H9 (cell line): Measurements from ENCODE around the gene TMEM132D. TPM values are rescaled to one million over a fixed set of nuclear protein-coding genes. Genes with fewer than 3 reads are reported as not detected.

Experiments used
- DNase-seq: peaks from one replicate; pipeline ENCODE4 v3.0.0-alpha.2; 2017
- H2AFZ ChIP-seq: one replicate; pipeline ENCODE4 v1.6.1; 2013; ENCODE audit warnings: mild to moderate bottlenecking, low read length, control low read depth, moderate library complexity
- H2AK5ac ChIP-seq: 2 replicates; pipeline ENCODE4 v1.6.1; 2013; ENCODE audit warnings: low read length, control low read depth, mixed read lengths; ENCODE audit not compliant: insufficient read length
- H2BK120ac ChIP-seq: one replicate; pipeline ENCODE4 v1.6.1; 2013; ENCODE audit warnings: low read depth, mild to moderate bottlenecking, low read length, control low read depth, inconsistent platforms; ENCODE audit not compliant: poor library complexity, severe bottlenecking
- H2BK12ac ChIP-seq: 2 replicates; pipeline ENCODE4 v1.6.1; 2013; ENCODE audit warnings: low read length, control low read depth, mixed read lengths, low read depth; ENCODE audit not compliant: insufficient read length
- H2BK15ac ChIP-seq: 2 replicates; pipeline ENCODE4 v1.6.1; 2013; ENCODE audit warnings: low read depth, low read length, control low read depth
- H2BK20ac ChIP-seq: one replicate; pipeline ENCODE4 v1.6.1; 2013; ENCODE audit warnings: low read depth, mild to moderate bottlenecking, low read length, control low read depth, inconsistent platforms; ENCODE audit not compliant: poor library complexity, severe bottlenecking
- H2BK5ac ChIP-seq: 2 replicates; pipeline ENCODE4 v1.6.1; 2013; ENCODE audit warnings: low read length, control low read depth, mixed read lengths; ENCODE audit not compliant: insufficient read length
- H3K14ac ChIP-seq: 2 replicates; pipeline ENCODE4 v1.6.1; 2013; ENCODE audit warnings: low read length, control low read depth; ENCODE audit not compliant: insufficient read depth
- H3K18ac ChIP-seq: 2 replicates; pipeline ENCODE4 v1.6.1; 2013; ENCODE audit warnings: low read depth, mild to moderate bottlenecking, mixed read lengths, low read length, control low read depth; ENCODE audit not compliant: insufficient read length
- H3K23ac ChIP-seq: 2 replicates; pipeline ENCODE4 v1.6.1; 2013; ENCODE audit warnings: low read length, control low read depth, mixed read lengths, low read depth; ENCODE audit not compliant: insufficient read length
- H3K23me2 ChIP-seq: 2 replicates; pipeline ENCODE4 v1.6.1; 2013; ENCODE audit warnings: low read depth, mild to moderate bottlenecking, mixed read lengths, low read length, control low read depth; ENCODE audit not compliant: insufficient read length, poor library complexity, severe bottlenecking
- H3K27ac ChIP-seq: 2 replicates; pipeline ENCODE4 v1.5.1; 2013; ENCODE audit warnings: low read length, control low read depth, mixed read lengths, low read depth; ENCODE audit not compliant: insufficient read length
- H3K27me3 ChIP-seq: 2 replicates; pipeline ENCODE4 v1.6.1; 2013; ENCODE audit warnings: low read length, control low read depth, inconsistent platforms; ENCODE audit not compliant: insufficient read depth
- H3K4ac ChIP-seq: 2 replicates; pipeline ENCODE4 v1.6.1; 2013; ENCODE audit warnings: low read depth, mild to moderate bottlenecking, control low read depth, inconsistent platforms, low read length, moderate library complexity
- H3K4me1 ChIP-seq: 2 replicates; pipeline ENCODE4 v1.6.1; 2013; ENCODE audit warnings: low read length, control low read depth, inconsistent platforms; ENCODE audit not compliant: insufficient read depth
- H3K4me2 ChIP-seq: 2 replicates; pipeline ENCODE4 v1.6.1; 2013; ENCODE audit warnings: low read length, control low read depth, mixed read lengths; ENCODE audit not compliant: insufficient read length, insufficient read depth
- H3K56ac ChIP-seq: 2 replicates; pipeline ENCODE4 v1.6.1; 2013; ENCODE audit warnings: low read depth, mild to moderate bottlenecking, mixed read lengths, low read length, control low read depth; ENCODE audit not compliant: insufficient read length
- H3K79me1 ChIP-seq: 2 replicates; pipeline ENCODE4 v1.6.1; 2013; ENCODE audit warnings: low read depth, mild to moderate bottlenecking, moderate library complexity, low read length, control low read depth, inconsistent platforms; ENCODE audit not compliant: insufficient read depth, poor library complexity, severe bottlenecking
- H3K79me2 ChIP-seq: 2 replicates; pipeline ENCODE4 v1.6.1; 2013; ENCODE audit warnings: low read length, control low read depth, inconsistent platforms; ENCODE audit not compliant: insufficient read depth
- H3K9ac ChIP-seq: 2 replicates; pipeline ENCODE4 v1.6.1; 2013; ENCODE audit warnings: low read length, control low read depth, mixed read lengths; ENCODE audit not compliant: insufficient read length; ENCODE audit errors: extremely low read depth
- H3K9me3 ChIP-seq: one replicate; pipeline ENCODE4 v1.6.1; 2013; ENCODE audit warnings: low read depth, low read length, inconsistent platforms; ENCODE audit not compliant: control insufficient read depth
- H3T11ph ChIP-seq: one replicate; pipeline ENCODE4 v1.6.1; 2013; ENCODE audit warnings: mild to moderate bottlenecking, low read length, control low read depth, inconsistent platforms
- H4K20me1 ChIP-seq: one replicate; pipeline ENCODE4 v1.6.1; 2013; ENCODE audit not compliant: control insufficient read depth, insufficient read length, insufficient read depth
- H4K5ac ChIP-seq: 2 replicates; pipeline ENCODE4 v1.6.1; 2013; ENCODE audit warnings: low read depth, mild to moderate bottlenecking, mixed read lengths, low read length, control low read depth; ENCODE audit not compliant: insufficient read length
- H4K8ac ChIP-seq: replicated peaks from 2 replicates; pipeline ENCODE4 v1.6.1; 2013; ENCODE audit warnings: low read length, control low read depth, mixed read lengths, low read depth; ENCODE audit not compliant: insufficient read length
- H4K91ac ChIP-seq: 2 replicates; pipeline ENCODE4 v1.6.1; 2013; ENCODE audit warnings: low read depth, mild to moderate bottlenecking, moderate library complexity, mixed read lengths, low read length, control low read depth; ENCODE audit not compliant: insufficient read length
- H3K27ac Mint-ChIP-seq, 3 experiments: 2 replicates in 2 of 3; 3 replicates in 1 of 3; pipeline ENCODE4 v1.8.0; 2020 to 2021; ENCODE audit warnings: mixed read lengths in 3 of 3, mild to moderate bottlenecking in 1 of 3, moderate library complexity in 1 of 3
- H3K27me3 Mint-ChIP-seq: 2 replicates; pipeline ENCODE4 v1.8.0; 2021; ENCODE audit warnings: low read depth, mild to moderate bottlenecking, moderate library complexity, mixed read lengths
- H3K36me3 Mint-ChIP-seq, 3 experiments: 2 replicates in 2 of 3; 3 replicates in 1 of 3; pipeline ENCODE4 v1.8.0; 2020 to 2021; ENCODE audit warnings: low read depth in 3 of 3, mixed read lengths in 3 of 3; ENCODE audit not compliant: insufficient read depth in 1 of 3
- H3K4me1 Mint-ChIP-seq, 2 experiments: 2 replicates each; pipeline ENCODE4 v1.8.0; 2020; ENCODE audit warnings: mixed read lengths in 2 of 2
- H3K4me3 Mint-ChIP-seq, 2 experiments: 2 replicates in 1 of 2; 3 replicates in 1 of 2; pipeline ENCODE4 v1.8.0; 2020 to 2021; ENCODE audit warnings: mild to moderate bottlenecking in 2 of 2, mixed read lengths in 2 of 2, moderate library complexity in 1 of 2
- H3K9me3 Mint-ChIP-seq, 2 experiments: 2 replicates in 1 of 2; 3 replicates in 1 of 2; pipeline ENCODE4 v1.8.0; 2020; ENCODE audit warnings: mild to moderate bottlenecking in 2 of 2, mixed read lengths in 2 of 2, moderate library complexity in 1 of 2
- WGBS: extraction: QIAGEN DNeasy Blood & Tissue Kit; methylation state at CpG from one replicate; pipeline ENCODE4 v1.1.7; 2013; ENCODE audit warnings: missing lambda C conversion rate, low lambda C conversion rate, mixed read lengths; ENCODE audit not compliant: insufficient read length; ENCODE audit errors: extremely low coverage; 5-methylcytosine and 5-hydroxymethylcytosine counted together
- total RNA-seq: library from RNA; stranded (reverse); gene quantifications from 2 replicates; pipeline ENCODE4 v1.2.1, GENCODE V29; 2021
- TF ChIP-seq, protein P1 (sequence below): fragments of 200-600 bp; sonication (generic); conservative IDR thresholded peaks from 3 replicates; pipeline ENCODE4 v1.8.0; 2021; ENCODE audit warnings: antibody characterized with exemption, mild to moderate bottlenecking

Gene TMEM132D
- total RNA-seq, 1 experiment from 2014 or later: 6.1 TPM

DNA sequence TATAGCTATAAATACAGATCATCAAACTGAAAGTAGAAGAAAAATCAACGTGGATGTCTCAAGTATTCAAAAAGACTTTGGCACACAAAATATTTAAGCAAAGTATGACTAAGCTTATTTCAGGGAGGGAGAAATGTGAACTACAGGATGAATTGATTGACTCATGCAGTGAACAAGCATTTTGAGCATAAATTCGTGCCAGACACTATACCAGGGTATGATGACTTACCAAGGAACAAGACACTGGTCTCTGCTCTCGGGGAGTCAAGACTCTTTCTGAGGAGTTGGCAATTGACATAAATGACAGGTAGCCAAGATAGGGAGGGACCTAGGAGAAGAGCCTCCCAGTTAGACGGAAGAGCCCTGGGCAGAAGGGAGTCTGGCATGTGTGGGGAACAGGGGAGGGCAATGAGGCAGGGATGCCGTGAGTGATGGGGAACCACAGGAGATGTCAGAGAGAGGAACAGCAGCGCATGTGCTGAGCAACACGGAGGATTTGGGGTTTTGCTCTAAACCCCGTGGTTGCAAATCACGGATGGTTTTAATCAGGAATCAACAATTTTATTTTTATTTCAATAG, 115.2 kb downstream of the TMEM132D start:
- Mint-ChIP-seq H3K36me3 (peaks cover 12 to 33% (median 19%) of the 10 kb centered on the region in 3 experiments; a peak in 6 of 7 replicates), H3K4me3 (no peak overlapping the region), H3K27me3 (peaks cover 2% of the 10 kb centered on the region; the same call in 1 of the 2 replicates), H3K4me1 (peaks cover 59 to 66% of the 10 kb centered on the region in 2 experiments), H3K27ac (peak overlapping the region in 2 of 3 experiments; percentile 5 to 24; a peak in 3 of 7 replicates), H3K9me3 (peaks cover 7 to 33% of the 10 kb centered on the region in 2 experiments)
- Histone ChIP-seq H3K27ac (no peak overlapping the region), H4K20me1 (no peaks in the 10 kb centered on the region), H2BK15ac (no peak overlapping the region), H3K79me1 (no peaks in the 10 kb centered on the region), H2BK12ac (no peak overlapping the region), H4K8ac (no peak overlapping the region), H3K9ac (no peak overlapping the region), H3K14ac (no peak overlapping the region), H3K4me1 (peaks cover 4% of the 10 kb centered on the region; the same call in 1 of the 2 replicates), H3K9me3 (no peaks in the 10 kb centered on the region), H2BK120ac (no peak overlapping the region), H3K56ac (no peak overlapping the region), H2BK20ac (no peak overlapping the region), H2BK5ac (no peak overlapping the region), H3K18ac (no peak overlapping the region), H4K5ac (no peak overlapping the region), H4K91ac (no peak overlapping the region), H3K79me2 (peaks cover 2% of the 10 kb centered on the region; the same call in 1 of the 2 replicates), H3K4me2 (no peak overlapping the region), H3K23me2 (no peaks in the 10 kb centered on the region), H3K23ac (no peak overlapping the region), H3K4ac (no peak overlapping the region), H2AK5ac (no peak overlapping the region), H3T11ph (no peak overlapping the region), H3K27me3 (no peaks in the 10 kb centered on the region), H2AFZ (no peak overlapping the region)
- no CpG with 5 or more reads among the region's 9 CpGs for WGBS
- TF ChIP-seq, protein P1, sequence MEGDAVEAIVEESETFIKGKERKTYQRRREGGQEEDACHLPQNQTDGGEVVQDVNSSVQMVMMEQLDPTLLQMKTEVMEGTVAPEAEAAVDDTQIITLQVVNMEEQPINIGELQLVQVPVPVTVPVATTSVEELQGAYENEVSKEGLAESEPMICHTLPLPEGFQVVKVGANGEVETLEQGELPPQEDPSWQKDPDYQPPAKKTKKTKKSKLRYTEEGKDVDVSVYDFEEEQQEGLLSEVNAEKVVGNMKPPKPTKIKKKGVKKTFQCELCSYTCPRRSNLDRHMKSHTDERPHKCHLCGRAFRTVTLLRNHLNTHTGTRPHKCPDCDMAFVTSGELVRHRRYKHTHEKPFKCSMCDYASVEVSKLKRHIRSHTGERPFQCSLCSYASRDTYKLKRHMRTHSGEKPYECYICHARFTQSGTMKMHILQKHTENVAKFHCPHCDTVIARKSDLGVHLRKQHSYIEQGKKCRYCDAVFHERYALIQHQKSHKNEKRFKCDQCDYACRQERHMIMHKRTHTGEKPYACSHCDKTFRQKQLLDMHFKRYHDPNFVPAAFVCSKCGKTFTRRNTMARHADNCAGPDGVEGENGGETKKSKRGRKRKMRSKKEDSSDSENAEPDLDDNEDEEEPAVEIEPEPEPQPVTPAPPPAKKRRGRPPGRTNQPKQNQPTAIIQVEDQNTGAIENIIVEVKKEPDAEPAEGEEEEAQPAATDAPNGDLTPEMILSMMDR: no peak
- no peak for DNase-seq
